H54 (cell line): ENCODE data around the gene CLUH.
"Not testable (repeated sequence)": the region's sequence is repeated elsewhere in the genome, so short reads cannot be mapped to it uniquely, and the experiment has no call there.

ENCODE experiments used
- DNase-seq: peaks from one replicate; pipeline ENCODE4 v3.0.0; 2011; ENCODE audit warnings: low spot score, mixed read lengths; ENCODE audit not compliant: insufficient read length
- FAIRE-seq: peaks from 3 replicates; lab custom pipeline; 2011; peaks lifted over from hg19 to GRCh38; lab: Jason Lieb, UNC
- POLR2A ChIP-seq: IDR thresholded peaks from 2 replicates; pipeline ENCODE4 v1.6.1; 2011; ENCODE audit warnings: low read depth, mild to moderate bottlenecking, low read length

CLUH gene

DNA sequence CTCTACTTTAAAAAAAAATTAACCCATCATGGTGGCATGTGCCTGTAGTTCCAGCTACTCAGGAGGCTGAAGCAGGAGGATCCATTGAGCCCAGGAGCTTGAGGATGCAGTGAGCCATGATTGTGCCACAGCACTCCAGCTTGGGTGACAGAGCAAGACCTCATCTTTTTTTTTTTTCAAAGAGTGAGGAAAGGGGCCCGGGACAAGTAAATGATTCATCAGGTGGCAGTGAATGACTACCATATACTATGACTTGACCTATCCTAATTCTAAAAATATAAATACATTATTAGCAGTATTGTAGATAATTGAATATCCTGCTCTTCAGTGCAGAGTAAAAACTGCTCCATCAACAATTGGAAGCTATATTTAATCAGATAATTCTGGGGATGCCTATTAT, 55.3 kb downstream of the CLUH start:
- DNase-seq (no peak), FAIRE-seq (no peak)
- TF ChIP-seq POLR2A: no peak

- DNase-seq (no peak), FAIRE-seq (no peak)
- no peak for TF ChIP-seq POLR2A
These were observed 56.0 kb downstream of the CLUH start for GRCh38 chr17:2655546-2655945.

DNA sequence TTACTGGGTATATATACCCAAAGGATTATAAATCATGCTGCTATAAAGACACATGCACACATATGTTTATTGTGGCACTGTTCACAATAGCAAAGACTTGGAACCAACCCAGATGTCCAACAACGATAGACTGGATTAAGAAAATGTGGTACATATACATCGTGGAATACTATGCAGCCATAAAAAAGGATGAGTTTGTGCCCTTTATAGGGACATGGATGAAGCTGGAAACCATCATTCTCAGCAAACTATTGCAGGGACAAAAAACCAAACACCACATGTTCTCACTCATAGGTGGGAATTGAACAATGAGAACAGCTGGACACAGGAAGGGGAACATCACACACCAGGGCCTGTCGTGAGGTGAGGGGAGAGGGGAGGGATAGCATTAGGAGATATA, 58.7 kb downstream of the CLUH start:
- not testable (repeated sequence) for DNase-seq, FAIRE-seq

DNA sequence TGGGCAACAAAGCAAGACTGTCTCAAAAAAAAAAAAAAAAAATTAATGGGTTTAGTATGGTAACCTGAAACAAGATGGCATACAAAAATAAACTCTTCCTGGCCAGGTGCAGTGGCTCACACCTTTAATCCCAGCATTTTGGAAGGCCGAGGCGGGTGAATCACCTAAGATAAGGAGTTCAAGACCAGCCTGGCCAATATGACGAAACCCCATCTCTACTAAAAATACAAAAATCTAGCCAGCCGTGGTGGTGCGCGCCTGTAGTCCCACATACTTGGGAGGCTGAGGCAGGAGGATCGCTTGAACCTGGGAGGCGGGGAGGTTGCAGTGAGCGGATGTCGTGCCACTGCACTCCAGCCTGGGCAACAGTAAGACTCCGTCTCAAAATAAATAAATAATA, 62.4 kb downstream of the CLUH start:
- no peak for DNase-seq
- FAIRE-seq: no peak
- no peak for TF ChIP-seq POLR2A

GRCh38 chr17:2647957-2648356, 63.6 kb downstream of the CLUH start:
- FAIRE-seq: no peak
- DNase-seq: no peak
- TF ChIP-seq POLR2A: no peak

GRCh38 chr17:2644971-2645370, 66.6 kb downstream of the CLUH start:
- no peak for TF ChIP-seq POLR2A
- DNase-seq (no peak), FAIRE-seq (no peak)
